GM06990 (cell line): ENCODE measurements around the gene ERC1.

Experiments used
- DNase-seq: peaks from one replicate; pipeline ENCODE4 v3.0.0-alpha.2; 2011; ENCODE audit not compliant: insufficient read length; ENCODE audit errors: extremely low read depth
- H3K27me3 ChIP-seq: replicated peaks from 2 replicates; pipeline ENCODE4 v1.6.0; 2011; ENCODE audit warnings: low read length; ENCODE audit not compliant: control insufficient read depth, insufficient read depth
- H3K36me3 ChIP-seq: 2 replicates; pipeline ENCODE4 v1.5.1; 2011; ENCODE audit warnings: low read length; ENCODE audit not compliant: control insufficient read depth, insufficient read depth
- H3K4me3 ChIP-seq: replicated peaks from 2 replicates; pipeline ENCODE4 v1.5.1; 2011; ENCODE audit warnings: low read depth, mild to moderate bottlenecking, control low read depth, low read length
- TF ChIP-seq, protein P1 (sequence below): IDR thresholded peaks from 2 replicates; pipeline ENCODE4 v1.5.1; 2011; ENCODE audit warnings: low read length, control low read depth, mild to moderate bottlenecking, inconsistent platforms; ENCODE audit not compliant: insufficient read depth, poor library complexity, severe bottlenecking

The ERC1 gene

DNA sequence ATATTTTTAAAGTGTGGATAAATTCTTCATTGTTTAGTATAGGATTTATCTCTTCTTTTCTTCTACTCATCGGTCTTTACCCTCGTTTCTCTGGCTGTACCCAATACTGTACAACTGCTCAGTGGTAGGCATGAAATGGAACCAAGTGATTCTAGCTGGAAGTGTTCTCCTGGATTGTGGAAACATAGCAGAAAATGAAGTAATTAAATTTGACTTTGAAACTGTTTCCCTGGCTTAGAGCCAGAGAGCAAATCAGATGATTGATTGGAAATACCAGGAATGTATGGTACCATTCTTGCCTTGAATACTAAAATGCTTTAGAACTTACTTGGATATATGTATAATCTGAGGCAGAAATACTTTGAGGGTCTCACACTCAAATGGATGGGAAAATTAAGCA, 292.3 kb downstream of the ERC1 start:
- Histone ChIP-seq H3K36me3 (no peaks in the 10 kb centered on the region), H3K4me3 (no peak overlapping the region), H3K27me3 (no peaks in the 10 kb centered on the region)
- no peak for DNase-seq
- TF ChIP-seq, protein P1, sequence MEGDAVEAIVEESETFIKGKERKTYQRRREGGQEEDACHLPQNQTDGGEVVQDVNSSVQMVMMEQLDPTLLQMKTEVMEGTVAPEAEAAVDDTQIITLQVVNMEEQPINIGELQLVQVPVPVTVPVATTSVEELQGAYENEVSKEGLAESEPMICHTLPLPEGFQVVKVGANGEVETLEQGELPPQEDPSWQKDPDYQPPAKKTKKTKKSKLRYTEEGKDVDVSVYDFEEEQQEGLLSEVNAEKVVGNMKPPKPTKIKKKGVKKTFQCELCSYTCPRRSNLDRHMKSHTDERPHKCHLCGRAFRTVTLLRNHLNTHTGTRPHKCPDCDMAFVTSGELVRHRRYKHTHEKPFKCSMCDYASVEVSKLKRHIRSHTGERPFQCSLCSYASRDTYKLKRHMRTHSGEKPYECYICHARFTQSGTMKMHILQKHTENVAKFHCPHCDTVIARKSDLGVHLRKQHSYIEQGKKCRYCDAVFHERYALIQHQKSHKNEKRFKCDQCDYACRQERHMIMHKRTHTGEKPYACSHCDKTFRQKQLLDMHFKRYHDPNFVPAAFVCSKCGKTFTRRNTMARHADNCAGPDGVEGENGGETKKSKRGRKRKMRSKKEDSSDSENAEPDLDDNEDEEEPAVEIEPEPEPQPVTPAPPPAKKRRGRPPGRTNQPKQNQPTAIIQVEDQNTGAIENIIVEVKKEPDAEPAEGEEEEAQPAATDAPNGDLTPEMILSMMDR = no peak

GRCh38 chr12:1284611-1285010, 293.6 kb downstream of the ERC1 start:
- Histone ChIP-seq H3K36me3 (no peaks in the 10 kb centered on the region), H3K4me3 (no peak overlapping the region), H3K27me3 (no peaks in the 10 kb centered on the region)
- no peak for DNase-seq
- TF ChIP-seq, protein P1 = no peak

- TF ChIP-seq, protein P1 = no peak
- DNase-seq = no peak
- no peak overlapping the region for H3K4me3 ChIP-seq
- no peaks in the 10 kb centered on the region for H3K27me3 ChIP-seq
- no peaks in the 10 kb centered on the region for H3K36me3 ChIP-seq
Observed at GRCh38 chr12:1287446-1287975, 296.5 kb downstream of the ERC1 start.

GRCh38 chr12:1288333-1288732, 297.3 kb downstream of the ERC1 start:
- TF ChIP-seq, protein P1 = no peak

GRCh38 chr12:1289371-1290155, 298.5 kb downstream of the ERC1 start:
- no peaks in the 10 kb centered on the region for H3K27me3 ChIP-seq
- no peak overlapping the region for H3K4me3 ChIP-seq
- TF ChIP-seq, protein P1 = no peak
- H3K36me3 ChIP-seq = no peaks in the 10 kb centered on the region
- no peak for DNase-seq

More at GRCh38 chr12:1288333-1288732, 297.3 kb downstream of the ERC1 start:
- H3K4me3 ChIP-seq = no peak overlapping the region
- no peaks in the 10 kb centered on the region for H3K27me3 ChIP-seq
- H3K36me3 ChIP-seq = no peaks in the 10 kb centered on the region
- no peak for DNase-seq

- Histone ChIP-seq H3K36me3 (no peaks in the 10 kb centered on the region), H3K27me3 (no peaks in the 10 kb centered on the region), H3K4me3 (no peak overlapping the region)
- TF ChIP-seq, protein P1 = no peak
- DNase-seq = no peak
Observed at GRCh38 chr12:1290716-1291115, 299.7 kb downstream of the ERC1 start.
